Right atrium auricular region (tissue), 2 donors: ENCODE data around the gene PRRT1B. TPM values are rescaled to one million over a fixed set of nuclear protein-coding genes. Genes with fewer than 3 reads are reported as not detected.
A peak's percentile ranks its signal among the peaks of the same experiment; 100 is the strongest.

Experiments
- DNase-seq: peaks from one replicate; pipeline ENCODE4 v3.0.0-alpha.2; 2019; ENCODE audit warnings: low spot score
- H3K27ac ChIP-seq, 2 donors: fragments of 200-600 bp; sonication (generic); 1 replicate in 1 of 2; 2 replicates in 1 of 2; pipeline ENCODE4 v1.5.1; 2016 to 2019
- H3K27me3 ChIP-seq, 2 donors: fragments of 200-600 bp; sonication (generic); one replicate each; pipeline versions ENCODE4 v1.5.1 to v1.6.0; 2017 to 2019
- H3K36me3 ChIP-seq: fragments of 200-600 bp; sonication (generic); one replicate; pipeline ENCODE4 v1.5.1; 2016
- H3K4me1 ChIP-seq, 2 donors: fragments of 200-600 bp; sonication (generic); one replicate each; pipeline versions ENCODE4 v1.5.1 to v1.6.0; 2017 to 2019
- H3K4me3 ChIP-seq, 2 donors: fragments of 200-600 bp; sonication (generic); 1 replicate in 1 of 2; 2 replicates in 1 of 2; pipeline ENCODE4 v1.5.1; 2017 to 2019; ENCODE audit warnings: mild to moderate bottlenecking in 1 of 2, moderate library complexity in 1 of 2
- H3K9me3 ChIP-seq, 2 donors: fragments of 200-600 bp; sonication (generic); one replicate each; pipeline ENCODE4 v1.5.1; 2019
- total RNA-seq, 2 donors: library from RNA; depleted of rRNA; stranded (reverse); fragments of >200 nt; gene quantifications; one replicate each; pipeline ENCODE4 v1.1.0, GENCODE V29; 2016
- TF ChIP-seq, protein P1 (sequence below), 2 donors: fragments of 200-600 bp; sonication (generic); IDR thresholded peaks; one replicate each; pipeline ENCODE4 v1.5.1; 2019; ENCODE audit warnings: antibody characterized with exemption in 2 of 2

Gene PRRT1B
- total RNA-seq, 2 donors from 2014 or later, result not detected

GRCh38 chr9:131500939-131501541 lies 44.3 kb upstream of the PRRT1B start:
- H3K9me3 ChIP-seq, result no peaks in the 10 kb centered on the region
- no peak overlapping the region for H3K27ac ChIP-seq
- no peaks in the 10 kb centered on the region for H3K27me3 ChIP-seq
- H3K4me1 ChIP-seq, result peaks cover 0 to 23% of the 10 kb centered on the region in 2 donors
- TF ChIP-seq, protein P1, sequence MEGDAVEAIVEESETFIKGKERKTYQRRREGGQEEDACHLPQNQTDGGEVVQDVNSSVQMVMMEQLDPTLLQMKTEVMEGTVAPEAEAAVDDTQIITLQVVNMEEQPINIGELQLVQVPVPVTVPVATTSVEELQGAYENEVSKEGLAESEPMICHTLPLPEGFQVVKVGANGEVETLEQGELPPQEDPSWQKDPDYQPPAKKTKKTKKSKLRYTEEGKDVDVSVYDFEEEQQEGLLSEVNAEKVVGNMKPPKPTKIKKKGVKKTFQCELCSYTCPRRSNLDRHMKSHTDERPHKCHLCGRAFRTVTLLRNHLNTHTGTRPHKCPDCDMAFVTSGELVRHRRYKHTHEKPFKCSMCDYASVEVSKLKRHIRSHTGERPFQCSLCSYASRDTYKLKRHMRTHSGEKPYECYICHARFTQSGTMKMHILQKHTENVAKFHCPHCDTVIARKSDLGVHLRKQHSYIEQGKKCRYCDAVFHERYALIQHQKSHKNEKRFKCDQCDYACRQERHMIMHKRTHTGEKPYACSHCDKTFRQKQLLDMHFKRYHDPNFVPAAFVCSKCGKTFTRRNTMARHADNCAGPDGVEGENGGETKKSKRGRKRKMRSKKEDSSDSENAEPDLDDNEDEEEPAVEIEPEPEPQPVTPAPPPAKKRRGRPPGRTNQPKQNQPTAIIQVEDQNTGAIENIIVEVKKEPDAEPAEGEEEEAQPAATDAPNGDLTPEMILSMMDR (IDR thresholded peaks at IDR 0.05), result no peak
- H3K36me3 ChIP-seq, result peaks cover 34% of the 10 kb centered on the region
- no peak overlapping the region for H3K4me3 ChIP-seq
- no peak for DNase-seq

- H3K9me3 ChIP-seq, result no peaks in the 10 kb centered on the region
- TF ChIP-seq, protein P1 (IDR thresholded peaks at IDR 0.05), result peak in 1 of 2 donors; percentile 24
- peaks cover 0 to 23% of the 10 kb centered on the region in 2 donors for H3K4me1 ChIP-seq
- peak; percentile 85 for DNase-seq
- peak within 1 kb of the TSS; percentile 77 to 78 for H3K27ac ChIP-seq
- peaks cover 14% of the 10 kb centered on the region for H3K36me3 ChIP-seq
- H3K4me3 ChIP-seq, result peak within 1 kb of the TSS; percentile 76 to 91
- no peaks in the 10 kb centered on the region for H3K27me3 ChIP-seq
These were observed 42.3 kb upstream of the PRRT1B start, which contains the start of gene POMT1 for GRCh38 chr9:131502781-131503625. TSS of gene POMT1 (plus strand) at chr9:131502918. CDS start at chr9:131504219, 1,301 bp downstream.

GRCh38 chr9:131503626-131504465 lies 41.5 kb upstream of the PRRT1B start:
- no peak for DNase-seq
- H3K9me3 ChIP-seq, result no peaks in the 10 kb centered on the region
- H3K4me3 ChIP-seq, result peak overlapping the region; percentile 76 to 91
- H3K4me1 ChIP-seq, result peaks cover 0 to 23% of the 10 kb centered on the region in 2 donors
- H3K27ac ChIP-seq, result peak overlapping the region in 1 of 2 donors; percentile 77
- H3K27me3 ChIP-seq, result no peaks in the 10 kb centered on the region
- peaks cover 8% of the 10 kb centered on the region for H3K36me3 ChIP-seq
- TF ChIP-seq, protein P1 (IDR thresholded peaks at IDR 0.05), result no peak

DNA sequence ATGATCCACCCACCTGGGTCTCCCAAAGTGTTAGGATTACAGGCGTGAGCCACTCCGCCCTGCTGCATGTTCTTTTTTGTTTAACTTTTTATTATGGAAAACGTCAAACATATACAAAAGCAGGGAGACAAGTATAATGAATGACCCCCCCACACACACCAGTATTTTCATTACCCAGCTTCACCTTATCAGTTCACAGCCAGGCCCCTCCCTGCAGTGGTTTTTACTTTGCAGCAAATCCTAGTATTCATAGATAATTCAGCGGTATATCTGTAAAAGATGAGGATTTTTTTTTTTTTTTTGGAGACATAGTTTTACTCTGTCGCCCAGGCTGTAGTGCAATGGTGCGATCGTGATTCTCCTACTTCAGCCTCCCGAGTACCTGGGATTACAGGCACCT lies 40.3 kb upstream of the PRRT1B start:
- Histone ChIP-seq H3K36me3 (peaks cover 6% of the 10 kb centered on the region), H3K4me1 (peaks cover 0 to 23% of the 10 kb centered on the region in 2 donors), H3K4me3 (no peak overlapping the region), H3K27ac (no peak overlapping the region), H3K27me3 (no peaks in the 10 kb centered on the region), H3K9me3 (no peaks in the 10 kb centered on the region)
- DNase-seq, result no peak
- TF ChIP-seq, protein P1 (IDR thresholded peaks at IDR 0.05), result no peak

DNA sequence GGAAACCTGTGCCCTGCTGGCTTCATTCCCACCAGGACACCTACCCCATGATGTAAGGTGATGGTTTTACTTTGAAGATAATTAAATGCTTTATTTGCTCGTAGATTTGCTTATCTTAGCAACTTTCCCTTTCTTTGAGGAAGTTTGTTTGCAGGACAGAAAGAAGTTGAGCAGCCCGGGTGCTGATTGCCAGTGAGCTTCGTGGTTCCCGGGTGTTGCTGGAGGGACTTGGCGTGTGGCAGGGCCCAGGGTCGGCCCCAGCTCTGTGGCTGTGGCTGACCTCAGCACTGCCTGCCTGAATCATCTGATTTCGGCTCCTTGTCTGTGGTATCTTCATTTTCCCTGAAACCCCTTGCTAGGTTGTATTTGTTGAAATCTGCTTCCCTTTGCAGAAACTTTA lies 33.9 kb upstream of the PRRT1B start:
- Histone ChIP-seq H3K9me3 (no peaks in the 10 kb centered on the region), H3K36me3 (peaks cover 62% of the 10 kb centered on the region), H3K27me3 (no peaks in the 10 kb centered on the region), H3K27ac (no peak overlapping the region), H3K4me1 (no peaks in the 10 kb centered on the region), H3K4me3 (no peak overlapping the region)
- TF ChIP-seq, protein P1 (IDR thresholded peaks at IDR 0.05), result no peak
- no peak for DNase-seq
